HG02870 (cell line): ENCODE measurements around the gene SIGLEC9.

Experiments used
- ATAC-seq: cut with Tn5 transposase; IDR thresholded peaks from one replicate; pipeline ENCODE4 v1.9.1; 2021; ENCODE audit warnings: mild to moderate bottlenecking, moderate library complexity; ENCODE audit not compliant: unreplicated experiment

Gene SIGLEC9

DNA sequence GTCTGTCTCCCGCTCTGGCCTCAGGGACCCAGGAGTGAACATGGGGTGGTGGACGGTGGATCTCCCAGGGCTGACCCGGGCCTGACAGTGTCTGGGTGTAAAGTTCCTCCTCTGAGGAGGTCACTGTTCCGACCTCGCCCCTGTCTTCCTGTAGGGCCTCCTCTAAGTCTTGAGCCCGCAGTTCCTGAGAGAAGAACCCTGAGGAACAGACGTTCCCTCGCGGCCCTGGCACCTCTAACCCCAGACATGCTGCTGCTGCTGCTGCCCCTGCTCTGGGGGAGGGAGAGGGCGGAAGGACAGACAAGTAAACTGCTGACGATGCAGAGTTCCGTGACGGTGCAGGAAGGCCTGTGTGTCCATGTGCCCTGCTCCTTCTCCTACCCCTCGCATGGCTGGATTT lies at the start of gene SIGLEC9:
Gene SIGLEC9, plus strand, starts transcription at position 178 of the 400 bp plus-strand sequence. Its CDS starts 69 bp downstream, at position 247.
- no peak for ATAC-seq

DNA sequence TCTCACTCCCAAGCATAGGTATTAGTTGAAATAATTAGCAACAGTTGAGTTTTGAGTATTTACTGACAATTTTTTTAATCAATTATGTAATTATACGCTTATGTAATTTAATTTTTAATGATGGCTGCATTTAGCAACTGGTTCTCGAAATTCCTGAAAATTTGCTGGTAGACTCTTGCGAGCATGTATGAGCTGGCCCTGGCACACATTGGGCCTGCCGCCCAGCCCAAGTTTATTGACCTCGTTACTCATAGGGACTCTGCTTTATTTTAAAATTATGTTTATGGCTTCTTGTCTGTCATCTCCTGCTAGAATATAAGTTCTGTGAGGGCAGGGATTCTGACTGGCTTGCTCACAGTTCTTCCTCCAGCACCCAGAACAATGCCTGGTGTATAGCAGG lies 48.7 kb upstream of the SIGLEC9 start:
- no peak for ATAC-seq

DNA sequence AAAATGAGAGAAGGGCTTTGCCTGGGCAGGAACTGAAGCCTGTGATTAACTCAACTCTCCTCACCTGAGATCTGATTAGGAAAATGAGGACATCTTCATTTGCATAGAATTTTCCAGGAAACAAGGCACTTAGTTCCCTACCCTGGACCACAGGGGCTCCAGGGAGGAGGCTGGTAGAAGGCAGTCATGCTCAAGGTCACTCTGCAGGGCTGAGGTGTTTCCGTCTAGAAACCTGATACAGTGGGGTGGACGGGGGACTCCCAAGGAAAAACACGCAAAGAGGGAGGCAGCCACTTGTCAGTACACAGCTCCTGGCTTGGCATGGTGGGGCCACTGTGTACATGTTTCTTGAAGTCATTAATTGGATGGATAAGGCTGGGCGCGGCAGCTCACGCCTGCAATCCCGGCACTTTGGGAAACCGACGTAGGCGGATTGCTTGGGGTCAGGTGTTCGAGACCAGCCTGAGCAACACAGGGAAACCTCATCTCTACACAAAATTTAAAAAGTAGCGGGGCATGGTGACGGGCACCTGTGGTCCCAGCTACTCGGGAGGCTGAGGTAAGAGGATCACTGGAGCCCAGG lies 48.0 kb upstream of the SIGLEC9 start:
- ATAC-seq = no peak

DNA sequence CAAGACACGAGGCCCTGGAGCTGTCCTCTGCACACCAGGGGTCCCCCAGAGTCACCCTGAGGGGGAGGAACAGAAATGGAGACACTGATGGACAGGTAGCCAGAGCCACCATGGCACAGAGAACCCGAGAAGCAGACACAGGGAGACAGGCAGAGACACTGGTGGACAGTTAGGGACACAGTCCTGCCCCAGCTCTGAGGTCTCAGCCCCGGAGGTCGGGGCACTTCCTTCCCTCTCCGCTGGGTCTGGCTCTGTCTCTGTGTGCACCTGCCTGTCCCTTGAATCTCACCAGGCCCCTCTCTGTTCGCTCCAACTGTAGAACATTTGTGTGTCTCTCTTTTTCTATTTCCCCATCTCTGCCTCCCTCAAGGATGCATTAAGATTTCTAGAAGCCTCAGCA lies 46.6 kb upstream of the SIGLEC9 start:
- ATAC-seq = no peak

DNA sequence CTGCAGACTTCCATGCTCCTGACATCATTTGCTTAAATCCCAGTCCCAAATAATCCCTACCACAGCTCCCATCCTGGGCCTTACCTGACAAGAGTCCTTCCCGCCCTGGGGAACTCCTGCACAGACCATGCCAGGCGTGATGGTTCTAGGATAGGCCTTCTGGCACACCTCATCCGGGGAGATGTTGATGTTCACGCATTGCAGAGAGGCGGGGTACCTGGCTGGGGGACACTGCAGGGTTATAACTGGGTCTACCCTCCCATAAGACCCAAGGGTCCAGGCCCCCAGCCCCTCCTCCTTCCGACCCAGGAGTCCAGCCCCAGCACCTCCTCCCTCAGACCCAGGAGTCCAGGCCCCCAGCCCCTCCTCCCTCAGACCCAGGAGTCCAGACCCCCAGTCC lies 46.0 kb upstream of the SIGLEC9 start:
- no peak for ATAC-seq

DNA sequence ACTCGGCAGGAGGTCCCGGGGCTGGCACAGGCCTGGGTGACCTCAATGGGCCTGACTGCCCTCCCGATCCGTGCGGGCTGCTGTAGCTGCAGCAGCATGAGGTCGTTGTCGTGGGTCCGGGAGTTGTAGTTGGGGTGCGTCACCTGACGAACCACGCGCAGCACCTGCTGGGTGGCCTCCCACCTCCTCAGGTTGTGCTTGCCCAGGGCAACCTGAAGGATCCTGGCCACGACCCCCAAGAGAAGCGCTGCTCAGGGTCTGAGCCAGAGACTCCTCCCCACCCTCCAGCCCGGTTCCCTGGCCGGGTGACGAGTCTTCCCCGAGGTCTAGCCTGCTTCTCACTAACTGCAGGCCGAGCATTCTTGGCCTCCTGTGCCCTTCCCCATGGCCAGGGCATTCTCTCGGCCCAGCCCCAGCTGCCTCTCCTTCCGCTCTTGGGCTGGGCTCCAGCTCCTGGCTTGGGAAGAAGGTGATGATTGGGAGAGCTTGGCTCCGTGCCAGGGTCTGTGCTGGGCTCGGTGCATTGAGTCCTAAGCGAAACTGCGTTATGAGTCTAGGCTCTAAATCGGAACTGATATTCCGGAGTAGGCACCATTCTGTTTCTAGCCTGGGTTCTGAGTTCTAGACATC lies 45.1 kb upstream of the SIGLEC9 start:
- no peak for ATAC-seq

DNA sequence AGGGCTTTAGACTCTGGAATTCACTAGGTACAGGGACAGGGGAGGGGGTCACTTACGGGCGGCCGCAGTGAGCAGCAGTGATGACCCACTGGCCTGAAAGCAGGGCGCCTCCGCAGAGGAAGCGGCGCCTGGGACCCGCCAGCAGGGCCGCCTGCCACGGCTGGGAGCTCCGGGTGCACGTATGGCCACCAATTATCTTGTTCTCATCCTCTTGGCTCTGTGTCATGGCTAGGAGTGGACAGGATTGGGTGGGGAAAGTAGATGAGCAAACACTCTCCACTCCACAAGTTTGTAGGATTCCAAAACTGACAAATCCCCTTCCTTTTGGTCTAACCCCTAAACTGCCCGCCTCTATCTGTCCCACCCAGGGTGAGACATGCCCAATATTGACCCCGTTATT lies 43.2 kb upstream of the SIGLEC9 start:
- no peak for ATAC-seq

DNA sequence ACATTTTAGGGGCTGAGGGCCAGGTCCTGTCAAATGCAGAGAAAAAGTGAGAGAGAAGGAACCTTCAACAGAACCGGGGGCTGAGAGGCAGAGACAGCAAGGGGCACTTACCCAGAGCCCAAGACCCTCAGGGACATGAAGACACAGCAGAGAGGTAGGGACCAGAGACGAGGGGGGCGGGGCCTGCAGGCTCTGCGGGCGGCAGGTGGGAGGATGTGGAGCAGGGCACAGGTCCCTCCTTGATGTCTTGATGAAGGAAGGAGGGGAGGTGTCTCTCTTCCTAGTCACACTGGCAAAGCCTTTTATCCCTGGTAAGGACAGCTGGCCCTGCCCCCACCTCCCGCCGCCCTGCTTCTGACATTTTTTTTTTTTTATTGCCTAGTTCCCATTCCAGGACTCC lies 42.1 kb upstream of the SIGLEC9 start, which contains the start of gene KLK14:
Gene KLK14, minus strand, starts transcription at position 277 of the 400 bp plus-strand sequence. Its CDS starts 273 bp downstream, at position 4.
- no peak for ATAC-seq

DNA sequence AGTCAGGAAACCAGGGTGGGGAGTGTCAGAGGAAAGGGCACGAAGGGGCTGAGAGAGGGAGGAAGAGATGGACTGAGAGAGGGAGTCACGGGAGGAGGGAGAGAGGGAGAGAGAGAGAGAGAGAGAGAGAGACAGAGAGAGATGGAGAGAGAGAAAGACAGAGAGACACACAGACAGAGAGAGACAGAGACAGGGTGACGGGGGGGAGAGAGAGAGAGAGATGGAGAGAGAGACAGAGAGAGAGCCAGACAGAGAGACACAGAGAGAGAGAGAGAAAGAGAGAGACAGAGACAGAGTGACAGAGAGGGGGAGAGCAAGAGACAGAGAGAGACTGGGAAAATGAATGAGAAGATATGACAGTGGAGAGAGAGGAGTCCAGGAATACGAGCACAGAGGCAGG lies 41.5 kb upstream of the SIGLEC9 start:
- ATAC-seq = no peak

DNA sequence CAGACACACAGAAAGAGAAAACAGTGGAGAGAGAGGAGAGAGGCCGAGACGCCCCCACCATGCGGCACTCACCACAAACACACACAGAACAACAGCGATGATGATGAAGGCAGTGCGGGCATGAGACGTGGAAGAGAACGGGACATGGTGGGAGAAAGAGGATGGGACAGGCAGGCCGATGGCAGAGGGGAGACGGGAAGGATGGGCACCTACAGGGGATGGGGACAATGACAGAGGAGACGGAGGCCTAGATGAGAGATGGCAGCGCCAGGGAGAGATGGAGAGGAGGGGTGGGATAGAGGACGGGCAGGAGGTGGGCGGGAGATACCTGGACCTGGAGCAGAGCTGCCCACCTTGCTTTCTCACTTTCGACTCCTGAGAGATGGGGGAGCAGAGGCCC lies 40.9 kb upstream of the SIGLEC9 start:
- no peak for ATAC-seq

DNA sequence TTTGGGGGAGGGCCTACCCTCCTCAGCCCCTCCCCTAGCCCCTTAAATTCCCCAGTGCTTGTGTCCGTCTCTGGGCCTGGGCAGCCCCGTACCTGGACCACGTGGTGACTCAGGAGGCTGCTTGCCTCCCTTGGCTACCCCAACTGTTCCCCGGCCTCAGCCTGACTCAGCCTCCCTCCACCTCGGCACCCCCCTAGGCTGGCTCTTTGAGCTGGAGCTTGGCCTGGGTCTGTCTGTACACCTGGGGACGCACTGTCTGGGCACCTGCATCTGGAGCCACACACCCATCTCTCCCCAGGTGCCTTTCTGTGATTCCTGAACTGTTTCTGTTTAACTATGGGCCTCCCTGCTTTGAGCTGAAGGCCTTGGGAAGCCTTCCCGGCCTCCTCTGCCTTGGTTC lies 40.2 kb upstream of the SIGLEC9 start:
- no peak for ATAC-seq

DNA sequence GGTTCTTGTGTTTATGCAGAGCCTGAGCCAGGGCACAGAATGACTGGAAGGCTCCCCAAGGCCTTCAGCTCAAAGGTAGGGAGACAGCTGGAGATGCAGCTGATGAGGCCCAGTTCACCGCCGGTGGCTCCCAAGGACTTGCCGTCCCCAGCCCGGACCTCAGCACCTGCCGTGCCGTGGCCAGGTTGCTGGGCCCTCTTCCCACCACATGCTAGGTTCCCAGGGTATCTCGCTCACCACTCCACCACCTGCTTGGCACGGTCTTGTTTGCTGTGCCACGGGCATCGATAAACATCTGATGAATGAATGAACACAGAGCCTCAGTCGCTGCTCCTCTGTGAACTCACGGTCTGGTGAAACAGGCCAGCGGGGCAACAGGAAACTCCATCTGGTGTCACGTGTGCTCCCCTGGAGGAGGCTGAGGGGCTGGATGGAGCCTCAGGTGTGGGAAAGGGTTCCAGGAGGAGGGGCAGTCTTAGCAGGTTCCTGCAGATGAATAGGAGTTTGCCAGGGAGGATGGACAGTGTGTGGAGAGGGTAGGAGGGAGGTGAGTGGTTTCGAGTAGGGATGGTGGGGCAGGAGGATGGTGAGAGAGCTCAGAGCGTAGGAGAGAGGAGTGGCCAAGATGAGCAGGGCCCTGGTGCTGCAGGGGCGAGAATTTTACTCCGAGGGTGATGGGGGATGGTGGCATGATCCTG lies 38.4 kb upstream of the SIGLEC9 start:
- no peak for ATAC-seq

DNA sequence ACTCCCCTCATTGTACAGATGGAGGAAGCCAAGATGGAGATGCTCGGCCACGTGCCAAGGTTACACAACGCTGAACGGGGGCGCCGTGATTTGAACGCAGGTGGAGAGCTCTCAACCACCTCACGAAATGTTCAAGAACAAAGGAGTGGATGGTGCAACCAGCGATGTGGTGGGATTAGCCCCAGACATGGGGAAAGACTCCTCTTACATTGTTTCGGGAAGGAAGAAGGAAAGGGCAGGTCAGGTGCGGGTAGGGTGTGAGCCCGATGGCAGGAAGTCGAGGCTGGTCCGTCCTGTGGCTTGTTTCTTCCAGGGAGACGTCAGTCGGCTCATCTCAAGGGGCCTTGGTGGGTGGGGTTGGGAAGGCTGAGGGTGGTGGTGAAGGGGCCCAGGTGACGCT lies 34.9 kb upstream of the SIGLEC9 start:
- no peak for ATAC-seq

DNA sequence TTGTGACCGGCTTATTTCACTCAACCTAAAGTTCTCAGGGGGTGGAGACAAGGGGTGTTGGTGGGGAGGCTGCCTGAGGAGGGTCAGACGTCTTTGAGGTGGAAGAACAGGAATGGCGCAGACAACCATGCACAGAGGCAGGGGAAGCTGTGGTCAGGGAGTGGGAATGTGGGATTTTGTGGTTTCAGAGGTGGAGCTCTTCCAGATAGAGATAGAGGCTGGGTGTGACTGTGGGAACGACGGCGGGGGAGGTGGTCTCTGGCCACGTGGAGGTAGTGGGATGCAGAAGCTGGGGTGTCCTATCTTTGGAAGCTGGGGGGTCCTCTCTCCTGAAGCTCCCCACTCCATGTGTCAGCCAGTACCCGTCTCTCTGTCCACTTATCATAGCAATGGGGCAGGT lies 34.2 kb upstream of the SIGLEC9 start:
- no peak for ATAC-seq

DNA sequence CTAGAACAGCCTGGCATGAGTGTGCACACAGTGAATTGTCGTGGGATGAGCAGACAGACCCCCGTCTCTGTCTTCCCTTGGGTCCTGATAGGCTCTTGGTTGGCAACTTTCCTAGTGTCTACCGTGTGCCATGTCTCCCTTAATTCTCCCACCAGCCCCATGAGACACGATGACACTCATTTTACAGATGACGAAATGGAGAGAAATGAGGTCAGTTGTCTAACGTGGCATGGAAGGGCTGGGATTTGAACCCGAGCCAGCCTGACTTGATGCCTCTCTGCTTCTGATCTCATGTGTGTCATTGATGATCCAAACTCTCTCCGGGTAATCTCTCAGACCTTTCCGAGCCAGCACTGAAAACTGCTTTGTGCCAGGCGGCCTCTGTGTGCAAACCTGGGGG lies 33.6 kb upstream of the SIGLEC9 start:
- no peak for ATAC-seq

DNA sequence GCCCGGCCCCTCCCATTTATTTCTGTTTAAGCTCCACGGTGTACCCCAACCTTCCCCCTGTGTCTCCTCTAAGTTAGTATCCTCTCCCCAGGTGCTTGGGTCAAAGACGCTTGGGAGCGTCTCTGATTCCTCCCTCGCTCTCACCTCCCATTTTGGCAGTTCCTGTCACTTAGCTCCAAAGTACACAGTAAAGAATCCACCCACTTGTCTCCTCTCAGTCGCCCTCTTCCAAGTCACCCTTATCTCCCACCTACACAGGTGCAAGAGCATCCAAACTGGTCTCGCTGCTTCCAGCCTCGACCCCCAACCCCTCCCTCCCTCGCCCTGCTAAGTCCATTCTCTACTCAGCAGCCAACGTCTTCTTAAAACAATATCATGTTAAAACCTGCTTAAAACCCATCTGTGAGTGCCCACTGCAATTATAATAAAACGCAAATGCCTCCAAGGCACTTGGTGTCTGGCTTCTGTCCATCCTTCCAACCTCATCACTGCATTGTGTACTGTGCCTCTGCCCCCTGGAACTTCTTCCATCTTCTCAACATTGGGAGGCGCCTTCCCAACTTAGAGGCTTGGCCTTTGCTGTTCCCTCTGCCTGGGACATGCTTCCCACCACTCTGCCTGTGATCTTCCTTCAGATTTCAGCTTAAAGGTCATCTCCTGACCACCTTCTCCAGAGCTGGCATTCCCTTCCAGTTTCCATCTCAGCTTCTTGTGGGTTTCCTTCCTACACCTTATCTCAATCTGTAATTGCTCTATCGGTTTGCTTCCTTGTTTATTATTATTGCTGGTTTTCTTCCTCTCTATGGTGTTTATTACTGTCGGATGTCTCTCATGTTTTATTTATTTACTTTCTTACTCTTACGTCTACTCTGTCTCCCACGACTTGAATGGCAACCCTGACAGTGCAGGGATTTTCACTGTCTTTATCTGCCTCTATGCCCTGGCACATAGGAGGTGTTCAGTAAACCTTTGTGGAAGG lies 32.5 kb upstream of the SIGLEC9 start:
- no peak for ATAC-seq

DNA sequence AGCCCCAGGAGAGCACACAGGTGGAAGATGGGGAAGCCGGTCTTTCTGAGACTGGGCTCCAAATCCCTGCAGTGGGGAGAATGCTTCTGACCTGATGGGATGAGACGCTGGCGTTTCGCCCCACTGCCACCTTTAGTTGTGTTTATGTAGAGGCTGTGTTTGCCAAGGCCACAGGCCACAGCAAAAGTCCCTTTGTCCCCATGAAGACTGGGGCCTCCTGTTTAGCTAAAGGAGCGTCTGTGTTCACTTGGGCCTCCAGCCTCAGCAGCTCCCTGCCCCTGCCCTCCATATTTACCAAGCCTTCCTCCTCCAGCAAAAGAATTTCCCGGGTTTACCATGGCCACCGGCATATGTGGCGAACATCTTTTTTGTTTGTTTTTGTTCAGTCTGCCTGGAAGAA lies 31.6 kb upstream of the SIGLEC9 start:
- no peak for ATAC-seq

DNA sequence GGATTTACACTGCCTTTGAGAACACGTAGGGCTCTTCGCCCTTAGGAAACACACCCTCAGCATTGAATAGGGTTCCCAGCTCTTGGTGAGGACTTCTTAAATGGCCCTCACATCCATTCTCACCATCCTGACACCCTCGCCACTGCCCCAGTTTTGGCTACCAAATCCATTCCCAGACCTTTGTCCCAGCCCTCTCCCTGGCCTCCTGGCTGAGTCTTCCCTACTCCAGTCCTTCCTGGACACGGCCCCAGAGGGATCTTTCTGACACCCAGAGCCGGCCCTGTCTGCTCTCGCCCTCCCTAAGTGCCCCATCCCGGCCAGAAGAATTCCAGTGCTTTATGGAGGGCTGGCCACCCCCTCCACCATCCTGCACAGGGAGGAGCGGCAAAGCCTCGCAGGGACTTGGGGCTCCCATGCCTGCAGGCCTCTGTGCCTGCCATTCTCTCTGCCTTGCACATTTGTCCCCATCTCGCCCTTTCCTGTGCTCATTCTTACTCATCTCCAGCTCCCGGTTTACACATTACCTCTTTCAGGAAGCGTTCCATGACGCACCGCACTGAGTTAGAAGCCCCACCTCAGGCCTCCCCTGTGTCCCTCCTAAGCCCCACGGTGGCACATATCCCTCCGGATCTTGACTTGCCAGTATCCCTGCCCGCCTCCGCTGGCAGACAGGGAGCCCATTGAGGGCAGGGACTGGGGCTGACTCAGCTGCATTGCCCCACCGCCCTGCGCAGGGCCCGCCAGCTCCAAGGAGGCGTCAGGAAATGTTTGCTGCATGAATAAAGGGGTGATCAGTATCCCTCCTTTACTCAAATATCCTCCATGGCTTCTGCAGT lies 31.0 kb upstream of the SIGLEC9 start:
- ATAC-seq = no peak

DNA sequence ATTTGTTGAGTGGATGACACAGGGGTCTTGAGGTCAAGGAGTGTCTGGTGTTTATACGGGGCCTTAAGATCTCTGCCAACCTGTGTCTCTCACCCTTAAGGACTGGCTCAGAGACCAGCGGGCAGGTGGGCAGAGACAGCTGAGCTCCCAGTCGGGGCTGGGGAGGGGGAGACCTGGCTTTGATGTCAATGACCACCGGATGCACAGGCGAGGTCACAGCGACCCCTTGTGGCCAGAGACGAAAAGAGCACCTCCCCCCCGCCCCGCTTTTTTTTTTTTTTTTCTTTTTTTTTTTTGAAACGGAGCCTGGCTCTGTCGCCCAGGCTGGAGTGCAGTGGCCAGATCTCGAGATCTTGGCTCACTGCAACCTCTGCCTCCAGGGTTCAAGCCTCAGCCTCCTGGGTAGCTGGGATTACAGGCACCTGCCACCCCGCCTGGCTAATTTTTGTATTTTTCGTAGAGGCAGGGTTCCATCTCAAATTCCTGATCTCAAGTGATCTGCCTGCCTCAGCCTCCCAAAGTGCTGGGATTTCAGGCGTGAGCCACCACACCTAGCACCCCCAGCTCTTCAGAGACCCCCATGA lies 29.9 kb upstream of the SIGLEC9 start:
- no peak for ATAC-seq
